WTC11 (cell line): ENCODE measurements around the gene CYLD. TPM values are rescaled to one million over a fixed set of nuclear protein-coding genes. Genes with fewer than 3 reads are reported as not detected.

Source experiments
- ATAC-seq: fragments of 200-7000 bp; cut with Tn5 transposase; 2 replicates; pipeline ENCODE4 v1.10.0; 2021; ENCODE audit warnings: mild to moderate bottlenecking, moderate library complexity
- CTCF ChIA-PET: fragments of 300-600 bp; sonication (Branson Sonifier 250); formaldehyde crosslinking; loops from one replicate; lab custom pipeline; 2021; ENCODE audit warnings: antibody characterized with exemption; lab: Charles Lee
- POLR2A ChIA-PET: fragments of 350-600 bp; sonication (Branson Sonifier 250); formaldehyde crosslinking; loops from one replicate; lab custom pipeline; 2021; ENCODE audit warnings: antibody characterized with exemption; lab: Charles Lee
- DNase-seq: peaks from one replicate; pipeline ENCODE4 v3.0.0; 2021; ENCODE audit warnings: low spot score
- H3K27ac Mint-ChIP-seq: 2 replicates; pipeline ENCODE4 v1.8.0; 2021; ENCODE audit warnings: mixed read lengths
- H3K27me3 Mint-ChIP-seq: 2 replicates; pipeline ENCODE4 v1.8.0; 2021; ENCODE audit warnings: low read depth, mild to moderate bottlenecking, moderate library complexity, mixed read lengths
- H3K36me3 Mint-ChIP-seq: 2 replicates; pipeline ENCODE4 v1.8.0; 2021; ENCODE audit warnings: mixed read lengths
- H3K4me1 Mint-ChIP-seq: 2 replicates; pipeline ENCODE4 v1.8.0; 2022; ENCODE audit warnings: mixed read lengths
- H3K4me3 Mint-ChIP-seq: 2 replicates; pipeline ENCODE4 v1.8.0; 2021; ENCODE audit warnings: mild to moderate bottlenecking, moderate library complexity, mixed read lengths
- H3K9me3 Mint-ChIP-seq: 2 replicates; pipeline ENCODE4 v1.8.0; 2021; ENCODE audit warnings: mixed read lengths
- ATF2 ChIP-seq: sonication (generic); formaldehyde crosslinking; IDR thresholded peaks from 2 replicates; pipeline ENCODE4 v1.8.1; 2022; ENCODE audit warnings: low read depth, missing genetic modification reagents, borderline replicate concordance
- ATF6 ChIP-seq: sonication (generic); formaldehyde crosslinking; IDR thresholded peaks from 2 replicates; pipeline ENCODE4 v1.8.1; 2023; ENCODE audit warnings: mild to moderate bottlenecking, missing genetic modification reagents
- CREM ChIP-seq: sonication (generic); formaldehyde crosslinking; IDR thresholded peaks from 2 replicates; pipeline ENCODE4 v1.8.1; 2022; ENCODE audit warnings: mild to moderate bottlenecking, missing genetic modification reagents, moderate library complexity
- CTCF ChIP-seq: fragments of 200-600 bp; IDR thresholded peaks from 2 replicates; pipeline ENCODE4 v1.8.0; 2022; ENCODE audit warnings: antibody characterized with exemption
- ELF4 ChIP-seq: sonication (generic); formaldehyde crosslinking; IDR thresholded peaks from 2 replicates; pipeline ENCODE4 v1.8.1; 2022; ENCODE audit warnings: low read depth, mild to moderate bottlenecking, moderate library complexity, missing genetic modification reagents
- ESRRA ChIP-seq: sonication (generic); formaldehyde crosslinking; IDR thresholded peaks from 2 replicates; pipeline ENCODE4 v1.8.1; 2022; ENCODE audit warnings: mild to moderate bottlenecking, missing genetic modification reagents, borderline replicate concordance
- FOXJ3 ChIP-seq: sonication (generic); formaldehyde crosslinking; IDR thresholded peaks from 2 replicates; pipeline ENCODE4 v1.9.0; 2021; ENCODE audit warnings: missing genetic modification reagents, mild to moderate bottlenecking, borderline replicate concordance
- NFATC4 ChIP-seq: fragments of 250-450 bp; sonication (Bioruptor Pico); IDR thresholded peaks from 2 replicates; pipeline ENCODE4 v1.9.0; 2021; ENCODE audit warnings: mild to moderate bottlenecking
- NR2C2 ChIP-seq: sonication (generic); formaldehyde crosslinking; IDR thresholded peaks from 2 replicates; pipeline ENCODE4 v1.8.0; 2022; ENCODE audit warnings: mild to moderate bottlenecking, missing genetic modification reagents
- PRRX2 ChIP-seq: fragments of 250-450 bp; sonication (Bioruptor Pico); IDR thresholded peaks from 2 replicates; pipeline ENCODE4 v1.8.0; 2021; ENCODE audit warnings: mild to moderate bottlenecking
- SMAD3 ChIP-seq: sonication (generic); formaldehyde crosslinking; IDR thresholded peaks from 2 replicates; pipeline ENCODE4 v1.8.0; 2022; ENCODE audit warnings: missing genetic modification reagents, mild to moderate bottlenecking, borderline replicate concordance
- SP1 ChIP-seq: sonication (generic); formaldehyde crosslinking; conservative IDR thresholded peaks from 2 replicates; pipeline ENCODE4 v1.8.1; 2022; ENCODE audit warnings: missing genetic modification reagents
- TCF7 ChIP-seq: sonication (generic); formaldehyde crosslinking; IDR thresholded peaks from 2 replicates; pipeline ENCODE4 v1.8.0; 2022; ENCODE audit warnings: mild to moderate bottlenecking, low read depth, missing genetic modification reagents, moderate library complexity
- ZNF232 ChIP-seq: sonication (generic); formaldehyde crosslinking; IDR thresholded peaks from 2 replicates; pipeline ENCODE4 v1.8.0; 2022; ENCODE audit warnings: mild to moderate bottlenecking, missing genetic modification reagents
- ZNF263 ChIP-seq: sonication (generic); formaldehyde crosslinking; IDR thresholded peaks from 2 replicates; pipeline ENCODE4 v1.8.1; 2022; ENCODE audit warnings: low read depth, mild to moderate bottlenecking, moderate library complexity, missing genetic modification reagents
- ZNF423 ChIP-seq: fragments of 250-450 bp; sonication (Bioruptor Pico); IDR thresholded peaks from 2 replicates; pipeline ENCODE4 v2.1.2; 2022; ENCODE audit warnings: mild to moderate bottlenecking, moderate library complexity
- ZNF671 ChIP-seq: fragments of 250-450 bp; sonication (Bioruptor Pico); IDR thresholded peaks from 2 replicates; pipeline ENCODE4 v1.8.0; 2021; ENCODE audit warnings: mild to moderate bottlenecking
- total RNA-seq: library from RNA; stranded (reverse); gene quantifications from 3 replicates; pipeline ENCODE4 v1.2.3, GENCODE V29; 2021
- TF ChIP-seq, protein P1 (sequence below): fragments of 250-450 bp; sonication (Bioruptor Pico); IDR thresholded peaks from 2 replicates; pipeline ENCODE4 v1.9.0; 2021; ENCODE audit warnings: moderate library complexity, mild to moderate bottlenecking, inconsistent platforms, borderline replicate concordance
- TF ChIP-seq, protein P2 (sequence below): sonication (generic); formaldehyde crosslinking; IDR thresholded peaks from 2 replicates; pipeline ENCODE4 v1.8.1; 2023; ENCODE audit warnings: mild to moderate bottlenecking, missing genetic modification reagents, moderate library complexity
- TF ChIP-seq, protein P3 (sequence below): sonication (generic); formaldehyde crosslinking; IDR thresholded peaks from 2 replicates; pipeline ENCODE4 v1.8.0; 2023; ENCODE audit warnings: missing genetic modification reagents
- TF ChIP-seq, protein P4 (sequence below): fragments of 250-450 bp; sonication (Bioruptor Pico); IDR thresholded peaks from 2 replicates; pipeline ENCODE4 v2.1.2; 2022; ENCODE audit warnings: mild to moderate bottlenecking, moderate library complexity

CYLD gene
- total RNA-seq, 1 experiment from 2014 or later = 10.8 TPM

DNA sequence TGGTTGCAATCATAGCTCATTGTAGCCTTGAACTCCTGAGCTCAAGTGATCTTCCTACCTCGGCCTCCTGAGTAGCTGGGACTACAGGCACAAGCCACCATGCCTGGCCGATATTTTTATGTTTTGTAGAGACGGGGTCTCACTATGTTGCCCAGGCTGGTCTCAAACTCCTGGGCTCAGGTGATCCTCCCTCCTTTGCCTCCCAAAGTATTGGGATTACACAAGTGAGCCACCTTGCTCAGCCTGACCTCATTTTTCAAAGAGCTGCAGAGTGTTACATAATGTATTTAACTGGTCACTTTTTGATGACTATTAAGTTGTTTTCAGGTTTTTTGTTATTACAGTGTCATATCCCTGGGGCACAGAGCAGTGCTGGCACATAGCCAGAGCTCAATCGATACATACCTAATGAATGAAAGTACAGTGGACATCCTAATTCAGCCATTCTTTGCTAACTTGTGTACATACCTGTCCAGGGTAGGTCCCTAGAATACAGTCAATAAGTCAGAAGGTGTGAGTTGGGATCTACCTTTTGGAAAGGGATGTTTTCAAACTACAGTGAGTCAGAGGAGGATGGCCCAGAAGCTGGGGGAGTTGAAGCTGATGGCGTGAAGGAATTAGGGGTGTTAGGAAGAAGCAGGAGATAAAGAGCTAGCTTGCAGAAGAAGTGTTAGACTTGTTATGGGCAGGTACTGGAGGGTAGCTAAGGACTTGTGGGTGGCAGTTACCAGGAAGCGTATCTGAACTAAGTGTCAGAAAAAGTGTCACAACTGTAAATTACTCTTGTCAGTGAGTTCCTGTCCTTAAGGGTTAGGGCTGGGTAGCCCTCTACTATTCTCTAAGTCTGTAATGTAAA lies 20.1 kb upstream of the CYLD start:
- POLR2A ChIA-PET = no interaction called here
- ATAC-seq = no peak
- peaks cover 5% of the 10 kb centered on the region; the same call in 1 of the 2 replicates for H3K36me3 Mint-ChIP-seq
- H3K9me3 Mint-ChIP-seq = peaks cover 22% of the 10 kb centered on the region
- H3K4me3 Mint-ChIP-seq = no peak overlapping the region
- no peak overlapping the region for H3K27ac Mint-ChIP-seq
- TF ChIP-seq ELF4 (CRISPR knock-in tag) = no peak
- no peak for TF ChIP-seq ZNF263 (CRISPR knock-in tag)
- TF ChIP-seq, all 79 proteins: peak for 0
- DNase-seq = no peak
- CTCF ChIA-PET = interaction anchor here (1.2 kb wide), 1 partner anchor 84 kb away, joined by 4 read pairs; no protein-coding TSS in a partner anchor
- H3K27me3 Mint-ChIP-seq = no peaks in the 10 kb centered on the region
- H3K4me1 Mint-ChIP-seq = peaks cover 12% of the 10 kb centered on the region

DNA sequence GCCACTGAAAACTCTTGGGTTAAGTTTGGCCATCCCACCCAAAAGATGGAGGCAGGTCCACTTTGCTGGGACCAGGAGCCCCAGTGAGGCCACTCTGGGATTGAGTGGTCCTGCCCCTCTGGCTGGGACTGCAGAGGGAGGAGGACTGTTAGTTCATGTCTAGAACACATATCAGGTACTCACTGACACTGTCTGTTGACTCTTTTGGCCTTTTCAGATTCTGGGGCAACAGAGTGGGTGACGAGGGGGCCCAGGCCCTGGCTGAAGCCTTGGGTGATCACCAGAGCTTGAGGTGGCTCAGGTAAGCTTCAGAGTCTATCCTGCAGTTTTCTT lies 19.5 kb upstream of the CYLD start:
- CTCF ChIA-PET = interaction anchor here (0.9 to 1.2 kb wide), 2 partner anchors 84 kb away, joined by 4 read pairs; no protein-coding TSS in a partner anchor
- no peak for TF ChIP-seq NR2C2
- TF ChIP-seq ATF6 (CRISPR knock-in tag) = no peak
- no peak for TF ChIP-seq CREM (CRISPR knock-in tag)
- TF ChIP-seq CTCF = no peak
- TF ChIP-seq PRRX2 (CRISPR knock-in tag) = no peak
- TF ChIP-seq, protein P1, sequence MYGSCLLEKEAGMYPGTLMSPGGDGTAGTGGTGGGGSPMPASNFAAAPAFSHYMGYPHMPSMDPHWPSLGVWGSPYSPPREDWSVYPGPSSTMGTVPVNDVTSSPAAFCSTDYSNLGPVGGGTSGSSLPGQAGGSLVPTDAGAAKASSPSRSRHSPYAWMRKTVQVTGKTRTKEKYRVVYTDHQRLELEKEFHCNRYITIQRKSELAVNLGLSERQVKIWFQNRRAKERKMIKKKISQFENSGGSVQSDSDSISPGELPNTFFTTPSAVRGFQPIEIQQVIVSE (CRISPR knock-in tag) = no peak
- TF ChIP-seq, all 79 proteins: peak for 0
- no peaks in the 10 kb centered on the region for H3K27me3 Mint-ChIP-seq
- no peak overlapping the region for H3K27ac Mint-ChIP-seq
- H3K9me3 Mint-ChIP-seq = peaks cover 22% of the 10 kb centered on the region
- no peak overlapping the region for H3K4me3 Mint-ChIP-seq
- POLR2A ChIA-PET = no interaction called here
- DNase-seq = no peak
- H3K4me1 Mint-ChIP-seq = peaks cover 12% of the 10 kb centered on the region
- peaks cover 5% of the 10 kb centered on the region; the same call in 1 of the 2 replicates for H3K36me3 Mint-ChIP-seq
- no peak for ATAC-seq

- H3K4me3 Mint-ChIP-seq = no peak overlapping the region
- ATAC-seq (no peak), DNase-seq (no peak)
- peaks cover 12% of the 10 kb centered on the region for H3K4me1 Mint-ChIP-seq
- ChIA-PET POLR2A (no interaction called here), CTCF (interaction anchor here (0.9 kb wide), 1 partner anchor 83 kb away, joined by 4 read pairs; no protein-coding TSS in a partner anchor)
- TF ChIP-seq NFATC4 (CRISPR knock-in tag) = no peak
- TF ChIP-seq ZNF423 (CRISPR knock-in tag) = no peak
- TF ChIP-seq CREM (CRISPR knock-in tag) = no peak
- no peak for TF ChIP-seq SMAD3 (CRISPR knock-in tag)
- no peak for TF ChIP-seq SP1 (CRISPR knock-in tag)
- no peak for TF ChIP-seq FOXJ3 (CRISPR knock-in tag)
- TF ChIP-seq, protein P2, sequence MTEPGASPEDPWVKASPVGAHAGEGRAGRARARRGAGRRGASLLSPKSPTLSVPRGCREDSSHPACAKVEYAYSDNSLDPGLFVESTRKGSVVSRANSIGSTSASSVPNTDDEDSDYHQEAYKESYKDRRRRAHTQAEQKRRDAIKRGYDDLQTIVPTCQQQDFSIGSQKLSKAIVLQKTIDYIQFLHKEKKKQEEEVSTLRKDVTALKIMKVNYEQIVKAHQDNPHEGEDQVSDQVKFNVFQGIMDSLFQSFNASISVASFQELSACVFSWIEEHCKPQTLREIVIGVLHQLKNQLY (CRISPR knock-in tag) = no peak
- no peak for TF ChIP-seq ZNF671
- TF ChIP-seq ESRRA (CRISPR knock-in tag) = no peak
- TF ChIP-seq ATF2 (CRISPR knock-in tag) = no peak
- TF ChIP-seq TCF7 = no peak
- no peak for TF ChIP-seq ZNF232 (CRISPR knock-in tag)
- TF ChIP-seq, protein P3, sequence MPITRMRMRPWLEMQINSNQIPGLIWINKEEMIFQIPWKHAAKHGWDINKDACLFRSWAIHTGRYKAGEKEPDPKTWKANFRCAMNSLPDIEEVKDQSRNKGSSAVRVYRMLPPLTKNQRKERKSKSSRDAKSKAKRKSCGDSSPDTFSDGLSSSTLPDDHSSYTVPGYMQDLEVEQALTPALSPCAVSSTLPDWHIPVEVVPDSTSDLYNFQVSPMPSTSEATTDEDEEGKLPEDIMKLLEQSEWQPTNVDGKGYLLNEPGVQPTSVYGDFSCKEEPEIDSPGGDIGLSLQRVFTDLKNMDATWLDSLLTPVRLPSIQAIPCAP (CRISPR knock-in tag) = no peak
- TF ChIP-seq, protein P4, sequence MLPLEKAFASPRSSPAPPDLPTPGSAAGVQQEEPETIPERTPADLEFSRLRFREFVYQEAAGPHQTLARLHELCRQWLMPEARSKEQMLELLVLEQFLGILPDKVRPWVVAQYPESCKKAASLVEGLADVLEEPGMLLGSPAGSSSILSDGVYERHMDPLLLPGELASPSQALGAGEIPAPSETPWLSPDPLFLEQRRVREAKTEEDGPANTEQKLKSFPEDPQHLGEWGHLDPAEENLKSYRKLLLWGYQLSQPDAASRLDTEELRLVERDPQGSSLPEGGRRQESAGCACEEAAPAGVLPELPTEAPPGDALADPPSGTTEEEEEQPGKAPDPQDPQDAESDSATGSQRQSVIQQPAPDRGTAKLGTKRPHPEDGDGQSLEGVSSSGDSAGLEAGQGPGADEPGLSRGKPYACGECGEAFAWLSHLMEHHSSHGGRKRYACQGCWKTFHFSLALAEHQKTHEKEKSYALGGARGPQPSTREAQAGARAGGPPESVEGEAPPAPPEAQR (CRISPR knock-in tag) = no peak
- peaks cover 5% of the 10 kb centered on the region; the same call in 1 of the 2 replicates for H3K36me3 Mint-ChIP-seq
- peaks cover 22% of the 10 kb centered on the region for H3K9me3 Mint-ChIP-seq
- no peak overlapping the region for H3K27ac Mint-ChIP-seq
- H3K27me3 Mint-ChIP-seq = no peaks in the 10 kb centered on the region
These were observed 18.9 kb upstream of the CYLD start for GRCh38 chr16:50722960-50723359.
